SK-N-SH treated with all-trans-retinoic acid at 6 μM for 48 hours (cell line): ENCODE results near the gene EPHB6.

Experiments used
- BACH2 ChIP-seq: fragments of 250-450 bp; sonication (Bioruptor Pico); IDR thresholded peaks from 2 replicates; pipeline ENCODE4 v1.9.0; 2021; ENCODE audit warnings: mild to moderate bottlenecking, borderline replicate concordance
- CSRNP3 ChIP-seq: fragments of 250-450 bp; sonication (Bioruptor Pico); IDR thresholded peaks from 2 replicates; pipeline ENCODE4 v1.5.1; 2021; ENCODE audit warnings: mild to moderate bottlenecking, moderate library complexity
- ESRRG ChIP-seq: fragments of 250-450 bp; sonication (Bioruptor Pico); IDR thresholded peaks from 2 replicates; pipeline ENCODE4 v1.6.1; 2021; ENCODE audit warnings: mild to moderate bottlenecking
- PATZ1 ChIP-seq: fragments of 250-450 bp; sonication (Bioruptor Pico); IDR thresholded peaks from 2 replicates; pipeline ENCODE4 v1.8.0; 2020; ENCODE audit warnings: mild to moderate bottlenecking, moderate library complexity, borderline replicate concordance
- RARB ChIP-seq: fragments of 250-450 bp; sonication (Bioruptor Pico); IDR thresholded peaks from 2 replicates; pipeline ENCODE4 v1.8.0; 2021; ENCODE audit warnings: mild to moderate bottlenecking, moderate library complexity
- TCF4 ChIP-seq: fragments of 250-450 bp; sonication (Bioruptor Pico); IDR thresholded peaks from 2 replicates; pipeline ENCODE4 v1.8.0; 2021; ENCODE audit warnings: mild to moderate bottlenecking, moderate library complexity, borderline replicate concordance
- ZFP3 ChIP-seq: fragments of 250-450 bp; sonication (Bioruptor Pico); IDR thresholded peaks from 2 replicates; pipeline ENCODE4 v1.5.0; 2020; ENCODE audit warnings: mild to moderate bottlenecking, moderate library complexity
- ZNF565 ChIP-seq: fragments of 450-650 bp; formaldehyde crosslinking; conservative IDR thresholded peaks from 2 replicates; pipeline ENCODE4 v1.5.0; 2020; ENCODE audit warnings: low read depth, mild to moderate bottlenecking, moderate library complexity

- TF ChIP-seq BACH2, result no peak
- no peak for TF ChIP-seq PATZ1 (CRISPR knock-in tag)
- TF ChIP-seq CSRNP3 (CRISPR knock-in tag), result no peak
- TF ChIP-seq ZNF565 (CRISPR knock-in tag), result no peak
- no peak for TF ChIP-seq ZFP3 (CRISPR knock-in tag)
- no peak for TF ChIP-seq ESRRG (CRISPR knock-in tag)
- TF ChIP-seq TCF4 (CRISPR knock-in tag), result no peak
- no peak for TF ChIP-seq RARB (CRISPR knock-in tag)
Measured at GRCh38 chr7:142915315-142915714, 60.4 kb downstream of the EPHB6 start.
